Inferior parietal cortex (tissue), 1 donor: ENCODE results near the gene UBE2E3.
A peak's percentile ranks its signal among the peaks of the same experiment; 100 is the strongest.
"Not testable (repeated sequence)": the region's sequence is repeated elsewhere in the genome, so short reads cannot be mapped to it uniquely, and the experiment has no call there.

Source experiments
- DNase-seq: peaks from one replicate; pipeline ENCODE4 v3.0.0-alpha.2; 2016; ENCODE audit errors: extremely low spot score

The UBE2E3 gene

DNA sequence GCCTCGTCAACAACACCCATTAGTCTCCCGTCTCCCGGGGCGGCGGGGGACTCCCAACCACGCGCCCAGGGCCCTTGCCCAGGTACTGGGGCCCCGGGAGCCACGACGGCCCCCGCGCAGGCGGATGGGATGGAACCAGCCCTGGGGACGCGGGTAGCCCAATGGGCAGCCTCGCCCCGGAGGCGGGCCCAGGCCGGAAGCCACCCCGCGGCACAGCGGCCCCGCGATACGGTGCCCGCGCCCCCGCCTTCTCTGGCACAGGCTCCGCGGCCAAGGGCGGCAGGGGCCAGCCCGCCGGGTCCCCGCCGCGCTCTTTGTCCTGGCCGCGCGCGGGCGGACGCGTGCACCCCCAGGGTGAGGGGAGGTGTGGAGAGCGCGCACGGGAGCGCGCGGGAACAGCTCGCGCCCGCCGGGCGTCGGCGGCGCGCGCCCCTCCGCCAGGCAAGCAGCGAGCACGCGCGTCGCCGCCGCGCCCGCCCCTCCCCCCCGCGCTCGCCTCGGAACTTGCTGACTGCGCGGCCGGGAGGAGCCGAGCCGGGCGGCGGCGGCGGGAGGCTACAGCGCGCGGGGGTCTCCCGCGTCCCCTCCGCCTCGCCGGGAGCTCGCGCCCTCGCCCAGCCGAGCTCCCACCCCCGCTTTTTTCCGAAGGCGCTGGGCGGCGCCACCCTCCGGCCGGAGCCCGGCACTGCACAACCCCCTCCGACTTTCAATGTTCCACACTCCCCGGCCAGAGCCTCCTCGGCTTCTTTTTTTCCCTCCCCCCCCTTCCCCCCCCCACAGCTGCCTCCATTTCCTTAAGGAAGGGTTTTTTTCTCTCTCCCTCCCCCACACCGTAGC, at the start of gene UBE2E3:
Gene UBE2E3, plus strand, starts transcription at position 500 of the 837 bp plus-strand sequence. CDS start 1,438 bp downstream, outside the sequence.
- DNase-seq: peak; percentile 74

DNA sequence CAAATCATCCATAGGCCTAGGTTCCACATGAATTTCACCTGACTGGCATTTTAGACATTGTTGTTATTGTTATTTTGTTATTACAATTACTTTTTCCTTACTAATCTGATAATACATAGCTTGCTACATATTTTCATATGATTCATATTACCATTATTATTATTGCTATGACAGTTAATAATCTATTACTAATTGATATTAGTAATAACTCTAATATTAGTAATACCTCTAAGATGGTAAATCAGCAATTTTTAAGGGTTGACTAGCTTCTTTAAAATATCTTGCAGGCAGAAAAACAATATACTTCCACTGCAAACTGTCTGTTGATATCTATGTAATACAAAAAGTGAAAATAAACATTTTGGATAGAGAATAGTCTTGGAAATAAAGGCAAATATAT, 48.6 kb upstream of the UBE2E3 start:
- no peak for DNase-seq

GRCh38 chr2:180933332-180933731, 47.1 kb upstream of the UBE2E3 start:
- DNase-seq: no peak

DNA sequence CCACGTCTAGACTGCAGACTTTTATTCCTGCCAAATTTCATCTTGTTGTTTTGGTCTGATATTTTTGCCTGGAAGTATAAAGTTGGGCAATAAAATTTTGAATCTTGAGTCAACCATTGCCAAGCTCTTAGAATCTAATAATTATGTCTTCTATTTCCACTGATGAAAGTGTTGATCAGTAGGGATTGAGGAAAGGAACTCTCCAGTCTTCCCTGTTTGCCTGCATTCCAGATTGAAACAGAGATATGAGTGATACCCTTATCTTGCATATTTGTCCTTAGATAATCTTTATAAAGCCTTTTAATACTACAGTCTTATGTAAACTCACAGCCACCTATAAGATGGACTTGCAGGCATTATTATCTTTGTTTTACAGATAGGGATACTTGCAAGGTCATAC, 45.5 kb upstream of the UBE2E3 start:
- no peak for DNase-seq

GRCh38 chr2:180937480-180937879, 42.9 kb upstream of the UBE2E3 start:
- DNase-seq: not testable (repeated sequence)

DNA sequence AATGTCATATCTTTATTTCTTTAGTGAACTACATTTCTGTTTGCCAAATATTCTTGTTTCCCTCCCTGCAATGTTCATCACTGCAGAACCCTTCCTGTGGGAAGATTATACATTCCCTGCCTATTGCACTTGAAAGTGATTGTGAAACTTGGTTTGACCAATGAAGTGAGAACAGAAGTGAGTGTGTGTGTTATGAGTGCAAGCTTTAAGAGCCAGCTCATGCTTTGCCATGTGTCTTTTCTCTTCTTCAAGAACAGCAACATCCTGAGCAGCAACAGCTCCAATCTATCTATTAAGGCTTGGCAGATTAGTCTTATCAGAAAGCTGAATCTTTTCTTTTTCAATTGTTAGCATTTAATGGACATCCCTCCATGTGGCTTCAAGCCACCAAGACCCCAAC, 42.0 kb upstream of the UBE2E3 start:
- DNase-seq: no peak

- DNase-seq: no peak
Measured at GRCh38 chr2:180943275-180943674, 37.1 kb upstream of the UBE2E3 start.

DNA sequence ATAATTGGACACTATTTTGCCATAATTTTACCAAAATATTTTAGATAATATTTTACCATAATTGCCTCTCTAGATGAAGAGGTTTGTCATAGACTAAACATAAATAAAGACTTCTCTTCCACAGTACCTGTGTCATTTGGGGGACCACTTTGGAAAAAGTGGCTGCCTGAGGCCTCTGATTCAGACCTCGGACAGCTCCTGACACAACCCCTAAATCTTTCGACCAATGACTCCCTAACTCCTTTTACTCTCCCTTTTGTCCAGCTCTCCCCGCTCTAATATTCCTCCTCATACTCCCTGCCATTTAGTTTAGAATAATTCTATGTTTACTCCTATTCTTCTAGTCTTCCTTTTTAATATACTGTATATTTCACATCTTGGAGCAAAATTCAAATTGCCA, 36.0 kb upstream of the UBE2E3 start:
- DNase-seq: no peak

DNA sequence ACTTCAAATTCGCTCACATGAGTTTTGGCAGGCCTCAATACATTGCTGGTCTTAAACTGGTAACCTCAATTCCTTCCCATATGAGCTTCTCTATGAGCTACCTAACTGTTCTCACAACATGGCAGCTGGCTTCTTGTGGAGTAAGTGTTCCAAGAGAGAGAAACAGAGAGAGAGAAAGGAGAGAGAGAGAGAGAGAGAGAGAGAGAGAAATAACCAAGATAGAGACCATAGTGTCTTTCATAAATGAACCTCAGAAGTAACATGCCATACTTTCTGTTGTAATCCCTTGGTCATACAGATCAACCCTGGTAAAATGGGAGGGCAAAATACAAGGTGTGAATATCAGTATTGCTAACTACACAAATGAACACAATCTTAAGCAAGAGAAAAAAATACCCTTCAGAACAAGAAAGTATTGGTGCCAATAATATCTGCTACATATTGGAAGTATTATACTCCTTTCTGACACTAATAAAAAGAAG, 33.2 kb upstream of the UBE2E3 start:
- DNase-seq: no peak

- DNase-seq: no peak
Measured at GRCh38 chr2:180949896-180950295, 30.5 kb upstream of the UBE2E3 start.

- no peak for DNase-seq
Measured at GRCh38 chr2:180952082-180952481, 28.3 kb upstream of the UBE2E3 start.

GRCh38 chr2:180952731-180953336, 27.6 kb upstream of the UBE2E3 start:
- DNase-seq: no peak

DNA sequence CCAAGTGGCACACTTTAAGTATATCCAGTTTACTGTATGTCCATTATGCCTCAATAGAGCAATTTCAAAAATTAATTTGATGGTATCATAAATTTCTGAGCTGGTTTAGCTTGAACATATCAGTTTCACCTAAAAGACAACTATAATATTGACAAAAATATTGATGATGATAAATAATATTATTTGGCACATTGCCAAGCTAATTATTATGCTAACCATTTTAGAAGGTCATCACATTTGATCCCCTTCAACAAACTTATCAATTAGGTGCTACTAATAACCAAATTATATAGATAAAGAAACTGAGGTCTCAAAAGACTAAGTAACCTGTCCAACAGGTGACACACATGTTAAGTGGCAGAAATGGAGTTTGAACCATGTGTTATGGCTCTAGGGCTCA, 26.9 kb upstream of the UBE2E3 start:
- no peak for DNase-seq

GRCh38 chr2:180955101-180955500, 25.3 kb upstream of the UBE2E3 start:
- no peak for DNase-seq

DNA sequence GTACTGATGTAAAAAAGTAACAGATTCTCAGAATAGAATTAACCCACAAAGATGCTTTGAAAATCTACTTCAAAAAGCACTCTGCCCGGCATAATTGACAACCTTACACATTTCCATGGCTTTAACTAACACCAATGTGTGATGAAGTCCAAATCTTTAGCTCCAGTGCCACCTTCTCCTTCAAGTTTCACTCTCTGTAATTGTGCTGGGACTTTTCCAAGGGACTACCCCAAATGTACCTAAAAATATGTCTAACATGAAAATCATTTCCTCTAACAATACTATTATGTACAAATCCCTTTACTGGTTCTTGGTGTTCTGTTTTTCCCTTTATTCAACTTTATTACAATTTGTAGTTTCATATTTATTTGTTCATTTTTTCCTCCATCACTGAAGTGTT, 20.6 kb upstream of the UBE2E3 start:
- no peak for DNase-seq

- no peak for DNase-seq
Measured at GRCh38 chr2:180960982-180961381, 19.4 kb upstream of the UBE2E3 start.

- DNase-seq: no peak
Measured at GRCh38 chr2:180962727-180963314, 17.6 kb upstream of the UBE2E3 start.

- no peak for DNase-seq
Measured at GRCh38 chr2:180966378-180966777, 14.0 kb upstream of the UBE2E3 start.

DNA sequence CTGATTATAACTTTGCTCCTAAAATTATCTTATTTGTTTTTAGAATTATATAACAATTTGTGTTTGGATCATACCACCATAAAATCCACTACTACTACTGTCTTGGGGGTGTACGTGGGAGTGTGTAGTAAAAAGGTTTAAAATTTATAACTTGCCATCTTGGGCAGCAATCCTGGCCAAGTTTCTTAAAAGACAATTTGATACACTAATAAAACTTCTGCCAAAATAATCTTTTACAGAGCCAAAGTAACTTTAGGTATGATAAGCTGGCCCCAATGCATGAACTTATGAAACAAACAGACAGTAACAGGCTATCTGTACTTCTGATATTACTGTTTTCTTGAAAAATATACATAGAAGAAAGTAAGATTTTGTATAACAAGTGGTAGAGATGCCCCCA, 11.3 kb upstream of the UBE2E3 start:
- DNase-seq: no peak

DNA sequence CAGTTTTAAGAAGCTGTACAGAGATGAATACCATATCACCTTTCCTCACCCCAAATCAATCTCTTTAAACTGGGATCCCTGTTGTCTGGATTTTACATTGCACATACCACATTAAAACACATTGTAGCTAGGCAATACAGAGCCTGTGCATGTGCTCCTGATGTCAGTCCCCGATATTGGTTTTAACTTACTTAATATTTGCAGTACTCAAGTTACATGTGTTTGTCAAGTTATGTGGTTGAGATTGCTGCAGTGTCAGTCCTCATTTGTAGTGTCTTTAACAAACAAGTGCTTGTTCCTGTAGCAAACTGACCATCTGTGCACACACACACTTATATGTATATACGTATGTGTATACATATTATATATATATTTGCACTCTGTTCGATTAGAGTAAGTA, 10.4 kb upstream of the UBE2E3 start:
- no peak for DNase-seq

- no peak for DNase-seq
Measured at GRCh38 chr2:180971811-180972210, 8.6 kb upstream of the UBE2E3 start.

DNA sequence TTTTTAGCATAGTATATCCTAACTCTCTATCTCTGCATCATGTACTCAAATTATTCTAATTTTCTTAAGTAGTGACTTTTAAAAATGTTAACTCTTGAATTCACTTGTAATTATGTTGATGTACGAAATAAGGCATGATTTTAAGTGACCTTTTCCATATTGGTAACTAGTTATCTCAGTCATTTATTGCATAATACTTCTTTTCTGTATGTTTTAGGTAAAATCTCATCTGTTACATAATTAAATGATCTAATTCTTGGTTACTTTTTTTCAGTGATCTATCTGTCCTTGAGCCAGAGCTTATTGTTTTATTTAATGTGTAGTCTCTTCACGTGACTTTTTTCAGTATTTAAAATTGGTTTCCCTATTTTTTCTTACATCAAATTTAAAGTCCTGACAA, 4.8 kb upstream of the UBE2E3 start:
- no peak for DNase-seq
